HEK293 (cell line): ENCODE data around the gene HOXA6.

Source experiments
- GFI1B ChIP-seq: fragments of 450-650 bp; formaldehyde crosslinking; IDR thresholded peaks from 2 replicates; pipeline ENCODE4 v1.5.1; 2016; ENCODE audit warnings: missing biosample characterization, missing genetic modification characterization
- GLI2 ChIP-seq: fragments of 450-650 bp; formaldehyde crosslinking; IDR thresholded peaks from 2 replicates; pipeline ENCODE4; 2017; ENCODE audit warnings: missing biosample characterization, missing genetic modification characterization, low read depth, borderline replicate concordance
- GLI4 ChIP-seq: fragments of 450-650 bp; formaldehyde crosslinking; IDR thresholded peaks from 2 replicates; pipeline ENCODE4 v1.5.1; 2016; ENCODE audit warnings: missing biosample characterization, missing genetic modification characterization
- HOXD13 ChIP-seq: sonication (generic); formaldehyde crosslinking; IDR thresholded peaks from 2 replicates; pipeline ENCODE4 v1.8.0; 2022; ENCODE audit warnings: missing genetic modification reagents, borderline replicate concordance
- KLF1 ChIP-seq: fragments of 450-650 bp; formaldehyde crosslinking; IDR thresholded peaks from 2 replicates; pipeline ENCODE4 v1.5.1; 2016; ENCODE audit warnings: missing biosample characterization, missing genetic modification characterization
- OVOL3 ChIP-seq: fragments of 450-650 bp; formaldehyde crosslinking; IDR thresholded peaks from 2 replicates; pipeline ENCODE4 v1.5.1; 2016; ENCODE audit warnings: missing biosample characterization, missing genetic modification characterization
- REPIN1 ChIP-seq: fragments of 450-650 bp; formaldehyde crosslinking; IDR thresholded peaks from 2 replicates; pipeline ENCODE4 v1.5.1; 2017; ENCODE audit warnings: missing biosample characterization, missing genetic modification characterization, low read depth
- SCRT2 ChIP-seq: fragments of 450-650 bp; formaldehyde crosslinking; IDR thresholded peaks from 2 replicates; pipeline ENCODE4 v1.5.1; 2016; ENCODE audit warnings: missing biosample characterization, missing genetic modification characterization
- TRIM28 ChIP-seq: IDR thresholded peaks from 2 replicates; pipeline ENCODE4 v1.6.1; 2011; ENCODE audit warnings: low read length, control low read depth, borderline replicate concordance
- ZEB2 ChIP-seq: fragments of 450-650 bp; formaldehyde crosslinking; IDR thresholded peaks from 2 replicates; pipeline ENCODE4 v1.5.1; 2016; ENCODE audit warnings: missing biosample characterization, missing genetic modification characterization
- ZNF132 ChIP-seq: fragments of 450-650 bp; formaldehyde crosslinking; IDR thresholded peaks from 2 replicates; pipeline ENCODE4 v1.5.1; 2017; ENCODE audit warnings: missing biosample characterization, missing genetic modification characterization, borderline replicate concordance
- ZNF202 ChIP-seq: fragments of 450-650 bp; formaldehyde crosslinking; IDR thresholded peaks from 2 replicates; pipeline ENCODE4 v1.5.1; 2016; ENCODE audit warnings: missing biosample characterization, missing genetic modification characterization, borderline replicate concordance
- ZNF211 ChIP-seq: fragments of 450-650 bp; formaldehyde crosslinking; IDR thresholded peaks from 2 replicates; pipeline ENCODE4 v1.5.1; 2016; ENCODE audit warnings: low read depth, missing biosample characterization, missing genetic modification characterization
- ZNF239 ChIP-seq: fragments of 450-650 bp; formaldehyde crosslinking; IDR thresholded peaks from 2 replicates; pipeline ENCODE4 v1.5.1; 2016; ENCODE audit warnings: missing biosample characterization, missing genetic modification characterization
- ZNF341 ChIP-seq: fragments of 450-650 bp; formaldehyde crosslinking; IDR thresholded peaks from 2 replicates; pipeline ENCODE4; 2016; ENCODE audit warnings: low read depth, missing biosample characterization, missing genetic modification characterization
- ZNF366 ChIP-seq: fragments of 450-650 bp; formaldehyde crosslinking; conservative IDR thresholded peaks from 2 replicates; pipeline ENCODE4 v1.5.1; 2016; ENCODE audit warnings: missing biosample characterization, missing genetic modification characterization
- ZNF48 ChIP-seq: fragments of 450-650 bp; formaldehyde crosslinking; IDR thresholded peaks from 2 replicates; pipeline ENCODE4 v1.5.1; 2016; ENCODE audit warnings: missing biosample characterization, missing genetic modification characterization
- ZNF521 ChIP-seq: fragments of 450-650 bp; formaldehyde crosslinking; IDR thresholded peaks from 2 replicates; pipeline ENCODE4 v1.5.1; 2017; ENCODE audit warnings: missing biosample characterization, mild to moderate bottlenecking, missing genetic modification characterization
- ZNF529 ChIP-seq: fragments of 450-650 bp; formaldehyde crosslinking; IDR thresholded peaks from 2 replicates; pipeline ENCODE4 v1.5.1; 2017; ENCODE audit warnings: missing genetic modification characterization, missing biosample characterization; ENCODE audit not compliant: insufficient replicate concordance
- ZNF548 ChIP-seq: fragments of 450-650 bp; formaldehyde crosslinking; IDR thresholded peaks from 2 replicates; pipeline ENCODE4 v1.5.1; 2016; ENCODE audit warnings: missing biosample characterization, missing genetic modification characterization
- ZNF555 ChIP-seq: fragments of 450-650 bp; formaldehyde crosslinking; conservative IDR thresholded peaks from 2 replicates; pipeline ENCODE4 v1.5.1; 2017; ENCODE audit warnings: missing biosample characterization, mild to moderate bottlenecking, missing genetic modification characterization, inconsistent platforms
- ZNF621 ChIP-seq: fragments of 450-650 bp; formaldehyde crosslinking; IDR thresholded peaks from 2 replicates; pipeline ENCODE4 v1.5.1; 2017; ENCODE audit warnings: missing biosample characterization, missing genetic modification characterization
- ZNF629 ChIP-seq: fragments of 450-650 bp; formaldehyde crosslinking; IDR thresholded peaks from 2 replicates; pipeline ENCODE4 v1.5.1; 2017; ENCODE audit warnings: missing biosample characterization, missing genetic modification characterization
- ZNF660 ChIP-seq: fragments of 450-650 bp; IDR thresholded peaks from 2 replicates; pipeline ENCODE4 v1.5.1; 2018; ENCODE audit warnings: missing biosample characterization, mild to moderate bottlenecking, missing genetic modification characterization
- ZNF664 ChIP-seq: fragments of 450-650 bp; formaldehyde crosslinking; IDR thresholded peaks from 2 replicates; pipeline ENCODE4 v1.5.1; 2016; ENCODE audit warnings: missing biosample characterization, missing genetic modification characterization
- ZNF785 ChIP-seq: fragments of 450-650 bp; formaldehyde crosslinking; IDR thresholded peaks from 2 replicates; pipeline ENCODE4 v1.5.1; 2016; ENCODE audit warnings: missing biosample characterization, missing genetic modification characterization
- TF ChIP-seq, protein P1 (sequence below): fragments of 450-650 bp; formaldehyde crosslinking; IDR thresholded peaks from 2 replicates; pipeline ENCODE4 v1.5.1; 2016; ENCODE audit warnings: missing biosample characterization, missing genetic modification characterization, borderline replicate concordance
- TF ChIP-seq, protein P2 (sequence below): fragments of 450-650 bp; formaldehyde crosslinking; IDR thresholded peaks from 2 replicates; pipeline ENCODE4 v1.5.1; 2016; ENCODE audit warnings: missing biosample characterization, missing genetic modification characterization
- TF ChIP-seq, protein P3 (sequence below): fragments of 450-650 bp; formaldehyde crosslinking; IDR thresholded peaks from 2 replicates; pipeline ENCODE4 v1.5.1; 2016; ENCODE audit warnings: missing biosample characterization, missing genetic modification characterization
- TF ChIP-seq, protein P4 (sequence below): fragments of 450-650 bp; formaldehyde crosslinking; IDR thresholded peaks from 2 replicates; pipeline ENCODE4 v1.5.1; 2016; ENCODE audit warnings: missing biosample characterization, missing genetic modification characterization
- TF ChIP-seq, protein P5 (sequence below): fragments of 450-650 bp; formaldehyde crosslinking; IDR thresholded peaks from 2 replicates; pipeline ENCODE4 v1.5.1; 2016; ENCODE audit warnings: missing biosample characterization, missing genetic modification characterization, low read depth

Gene HOXA6

DNA sequence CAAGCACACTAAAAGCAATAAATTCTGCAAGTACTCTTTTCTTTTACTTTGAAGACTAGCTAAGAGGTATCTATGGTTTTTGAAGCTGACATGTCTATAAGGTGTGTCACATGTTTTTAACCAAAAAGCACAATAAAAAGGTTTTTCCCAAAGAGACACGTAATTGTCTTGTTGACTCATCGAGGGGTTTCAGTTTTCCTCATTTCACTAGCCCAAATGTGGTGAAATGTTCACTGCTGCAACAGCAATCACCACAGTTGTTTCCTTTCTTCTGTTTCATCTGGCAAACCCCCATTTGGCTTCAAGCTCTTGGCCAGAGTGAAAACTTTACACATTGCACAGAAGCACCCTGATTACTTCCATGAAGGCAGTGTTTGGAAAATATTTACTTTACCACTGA, 13.2 kb downstream of the HOXA6 start (continued):
- TF ChIP-seq ZNF132 (tag by site-specific recombination), result no peak
- TF ChIP-seq ZNF621 (tag by site-specific recombination), result no peak
- TF ChIP-seq, protein P1, sequence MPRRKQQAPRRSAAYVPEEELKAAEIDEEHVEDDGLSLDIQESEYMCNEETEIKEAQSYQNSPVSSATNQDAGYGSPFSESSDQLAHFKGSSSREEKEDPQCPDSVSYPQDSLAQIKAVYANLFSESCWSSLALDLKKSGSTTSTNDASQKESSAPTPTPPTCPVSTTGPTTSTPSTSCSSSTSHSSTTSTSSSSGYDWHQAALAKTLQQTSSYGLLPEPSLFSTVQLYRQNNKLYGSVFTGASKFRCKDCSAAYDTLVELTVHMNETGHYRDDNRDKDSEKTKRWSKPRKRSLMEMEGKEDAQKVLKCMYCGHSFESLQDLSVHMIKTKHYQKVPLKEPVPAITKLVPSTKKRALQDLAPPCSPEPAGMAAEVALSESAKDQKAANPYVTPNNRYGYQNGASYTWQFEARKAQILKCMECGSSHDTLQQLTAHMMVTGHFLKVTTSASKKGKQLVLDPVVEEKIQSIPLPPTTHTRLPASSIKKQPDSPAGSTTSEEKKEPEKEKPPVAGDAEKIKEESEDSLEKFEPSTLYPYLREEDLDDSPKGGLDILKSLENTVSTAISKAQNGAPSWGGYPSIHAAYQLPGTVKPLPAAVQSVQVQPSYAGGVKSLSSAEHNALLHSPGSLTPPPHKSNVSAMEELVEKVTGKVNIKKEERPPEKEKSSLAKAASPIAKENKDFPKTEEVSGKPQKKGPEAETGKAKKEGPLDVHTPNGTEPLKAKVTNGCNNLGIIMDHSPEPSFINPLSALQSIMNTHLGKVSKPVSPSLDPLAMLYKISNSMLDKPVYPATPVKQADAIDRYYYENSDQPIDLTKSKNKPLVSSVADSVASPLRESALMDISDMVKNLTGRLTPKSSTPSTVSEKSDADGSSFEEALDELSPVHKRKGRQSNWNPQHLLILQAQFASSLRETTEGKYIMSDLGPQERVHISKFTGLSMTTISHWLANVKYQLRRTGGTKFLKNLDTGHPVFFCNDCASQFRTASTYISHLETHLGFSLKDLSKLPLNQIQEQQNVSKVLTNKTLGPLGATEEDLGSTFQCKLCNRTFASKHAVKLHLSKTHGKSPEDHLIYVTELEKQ, result no peak
- no peak for TF ChIP-seq ZNF529
- TF ChIP-seq SCRT2 (tag by site-specific recombination), result no peak
- TF ChIP-seq KLF1 (tag by site-specific recombination), result no peak
- no peak for TF ChIP-seq ZNF785 (tag by site-specific recombination)
- no peak for TF ChIP-seq ZNF664
- TF ChIP-seq, protein P2, sequence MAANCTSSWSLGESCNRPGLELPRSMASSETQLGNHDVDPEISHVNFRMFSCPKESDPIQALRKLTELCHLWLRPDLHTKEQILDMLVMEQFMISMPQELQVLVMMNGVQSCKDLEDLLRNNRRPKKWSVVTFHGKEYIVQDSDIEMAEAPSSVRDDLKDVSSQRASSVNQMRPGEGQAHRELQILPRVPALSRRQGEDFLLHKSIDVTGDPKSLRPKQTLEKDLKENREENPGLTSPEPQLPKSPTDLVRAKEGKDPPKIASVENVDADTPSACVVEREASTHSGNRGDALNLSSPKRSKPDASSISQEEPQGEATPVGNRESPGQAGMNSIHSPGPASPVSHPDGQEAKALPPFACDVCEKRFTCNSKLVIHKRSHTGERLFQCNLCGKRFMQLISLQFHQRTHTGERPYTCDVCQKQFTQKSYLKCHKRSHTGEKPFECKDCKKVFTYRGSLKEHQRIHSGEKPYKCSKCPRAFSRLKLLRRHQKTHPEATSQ (tag by site-specific recombination), result no peak
- TF ChIP-seq GFI1B (tag by site-specific recombination), result peak; percentile 68; the same call in 1 of the 2 replicates
- no peak for TF ChIP-seq OVOL3 (tag by site-specific recombination)
- no peak for TF ChIP-seq ZNF555 (tag by site-specific recombination)
- TF ChIP-seq ZNF366 (tag by site-specific recombination), result peak; percentile 66
- peak; percentile 67; the same call in 1 of the 2 replicates for TF ChIP-seq ZNF660 (tag by site-specific recombination)
- TF ChIP-seq ZNF239, result no peak
- peak; percentile 88 for TF ChIP-seq ZEB2 (tag by site-specific recombination)
- no peak for TF ChIP-seq GLI4
- TF ChIP-seq ZNF548 (tag by site-specific recombination), result no peak
- TF ChIP-seq ZNF202 (tag by site-specific recombination), result no peak
- no peak for TF ChIP-seq TRIM28
- TF ChIP-seq GLI2 (tag by site-specific recombination), result no peak
- no peak for TF ChIP-seq HOXD13
- TF ChIP-seq ZNF521 (tag by site-specific recombination), result no peak
- no peak for TF ChIP-seq REPIN1 (tag by site-specific recombination)
- TF ChIP-seq, protein P3, sequence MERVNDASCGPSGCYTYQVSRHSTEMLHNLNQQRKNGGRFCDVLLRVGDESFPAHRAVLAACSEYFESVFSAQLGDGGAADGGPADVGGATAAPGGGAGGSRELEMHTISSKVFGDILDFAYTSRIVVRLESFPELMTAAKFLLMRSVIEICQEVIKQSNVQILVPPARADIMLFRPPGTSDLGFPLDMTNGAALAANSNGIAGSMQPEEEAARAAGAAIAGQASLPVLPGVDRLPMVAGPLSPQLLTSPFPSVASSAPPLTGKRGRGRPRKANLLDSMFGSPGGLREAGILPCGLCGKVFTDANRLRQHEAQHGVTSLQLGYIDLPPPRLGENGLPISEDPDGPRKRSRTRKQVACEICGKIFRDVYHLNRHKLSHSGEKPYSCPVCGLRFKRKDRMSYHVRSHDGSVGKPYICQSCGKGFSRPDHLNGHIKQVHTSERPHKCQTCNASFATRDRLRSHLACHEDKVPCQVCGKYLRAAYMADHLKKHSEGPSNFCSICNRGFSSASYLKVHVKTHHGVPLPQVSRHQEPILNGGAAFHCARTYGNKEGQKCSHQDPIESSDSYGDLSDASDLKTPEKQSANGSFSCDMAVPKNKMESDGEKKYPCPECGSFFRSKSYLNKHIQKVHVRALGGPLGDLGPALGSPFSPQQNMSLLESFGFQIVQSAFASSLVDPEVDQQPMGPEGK (tag by site-specific recombination), result peak; percentile 41; the same call in 1 of the 2 replicates
- TF ChIP-seq ZNF341 (tag by site-specific recombination), result no peak
- TF ChIP-seq, protein P4, sequence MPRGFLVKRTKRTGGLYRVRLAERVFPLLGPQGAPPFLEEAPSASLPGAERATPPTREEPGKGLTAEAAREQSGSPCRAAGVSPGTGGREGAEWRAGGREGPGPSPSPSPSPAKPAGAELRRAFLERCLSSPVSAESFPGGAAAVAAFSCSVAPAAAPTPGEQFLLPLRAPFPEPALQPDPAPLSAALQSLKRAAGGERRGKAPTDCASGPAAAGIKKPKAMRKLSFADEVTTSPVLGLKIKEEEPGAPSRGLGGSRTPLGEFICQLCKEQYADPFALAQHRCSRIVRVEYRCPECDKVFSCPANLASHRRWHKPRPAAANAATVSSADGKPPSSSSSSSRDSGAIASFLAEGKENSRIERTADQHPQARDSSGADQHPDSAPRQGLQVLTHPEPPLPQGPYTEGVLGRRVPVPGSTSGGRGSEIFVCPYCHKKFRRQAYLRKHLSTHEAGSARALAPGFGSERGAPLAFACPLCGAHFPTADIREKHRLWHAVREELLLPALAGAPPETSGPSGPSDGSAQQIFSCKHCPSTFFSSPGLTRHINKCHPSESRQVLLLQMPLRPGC (tag by site-specific recombination), result peak; percentile 76; the same call in 1 of the 2 replicates
- TF ChIP-seq ZNF48, result no peak
- peak; percentile 71 for TF ChIP-seq ZNF629 (tag by site-specific recombination)
- TF ChIP-seq ZNF211, result no peak
- TF ChIP-seq, protein P5, sequence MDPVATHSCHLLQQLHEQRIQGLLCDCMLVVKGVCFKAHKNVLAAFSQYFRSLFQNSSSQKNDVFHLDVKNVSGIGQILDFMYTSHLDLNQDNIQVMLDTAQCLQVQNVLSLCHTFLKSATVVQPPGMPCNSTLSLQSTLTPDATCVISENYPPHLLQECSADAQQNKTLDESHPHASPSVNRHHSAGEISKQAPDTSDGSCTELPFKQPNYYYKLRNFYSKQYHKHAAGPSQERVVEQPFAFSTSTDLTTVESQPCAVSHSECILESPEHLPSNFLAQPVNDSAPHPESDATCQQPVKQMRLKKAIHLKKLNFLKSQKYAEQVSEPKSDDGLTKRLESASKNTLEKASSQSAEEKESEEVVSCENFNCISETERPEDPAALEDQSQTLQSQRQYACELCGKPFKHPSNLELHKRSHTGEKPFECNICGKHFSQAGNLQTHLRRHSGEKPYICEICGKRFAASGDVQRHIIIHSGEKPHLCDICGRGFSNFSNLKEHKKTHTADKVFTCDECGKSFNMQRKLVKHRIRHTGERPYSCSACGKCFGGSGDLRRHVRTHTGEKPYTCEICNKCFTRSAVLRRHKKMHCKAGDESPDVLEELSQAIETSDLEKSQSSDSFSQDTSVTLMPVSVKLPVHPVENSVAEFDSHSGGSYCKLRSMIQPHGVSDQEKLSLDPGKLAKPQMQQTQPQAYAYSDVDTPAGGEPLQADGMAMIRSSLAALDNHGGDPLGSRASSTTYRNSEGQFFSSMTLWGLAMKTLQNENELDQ (tag by site-specific recombination), result no peak
